Right cardiac atrium (tissue), 5 donors: ENCODE data around the gene JAKMIP2. TPM values are rescaled to one million over a fixed set of nuclear protein-coding genes. Genes with fewer than 3 reads are reported as not detected.

ENCODE experiments used
- ATAC-seq, 2 donors: fragments of 200-7000 bp; cut with Tn5 transposase; one replicate each; pipeline versions ENCODE4 v1.8.0 to v1.9.1; 2020; ENCODE audit warnings: moderate library complexity in 2 of 2, mild to moderate bottlenecking in 1 of 2
- DNase-seq, 3 donors: peaks; one replicate each; pipeline ENCODE4 v3.0.0-alpha.2; 2020
- H3K27ac ChIP-seq: one replicate; pipeline ENCODE4 v1.5.1; 2013; ENCODE audit warnings: mild to moderate bottlenecking, low read length, control low read depth, moderate library complexity
- H3K27me3 ChIP-seq: one replicate; pipeline ENCODE4 v1.6.1; 2013; ENCODE audit not compliant: control insufficient read depth, insufficient read depth
- H3K4me1 ChIP-seq: one replicate; pipeline ENCODE4 v1.6.1; 2013; ENCODE audit warnings: low read length; ENCODE audit not compliant: control insufficient read depth, insufficient read depth
- H3K4me3 ChIP-seq: one replicate; pipeline ENCODE4 v1.5.1; 2013; ENCODE audit warnings: low read length, control low read depth
- H3K9me3 ChIP-seq: one replicate; pipeline ENCODE4 v1.6.1; 2013; ENCODE audit warnings: low read length; ENCODE audit not compliant: control insufficient read depth
- WGBS: extraction: QIAGEN DNeasy Blood & Tissue Kit; methylation state at CpG from one replicate; pipeline ENCODE4 v1.1.7; 2013; 5-methylcytosine and 5-hydroxymethylcytosine counted together
- intact Hi-C, 4 donors: fragments of 100-400 bp; cut with DNase I; formaldehyde crosslinking; loops; one replicate each; pipeline versions ENCODE4 v1.11.0 to v1.14.0; 2022 to 2023
- polyA plus RNA-seq: library from polyadenylated mRNA; stranded (reverse); fragments of 200-250 nt; gene quantifications from one replicate; pipeline ENCODE4 v1.2.3, GENCODE V29; 2013
- total RNA-seq, 4 donors: library from RNA; stranded (reverse); fragmentation: NEBNext Ultra II Directional; extraction: Animal tissue kit (Norgen Biotek cat#: 25700); gene quantifications; one replicate each; pipeline ENCODE4 v1.2.1, GENCODE V29; 2021
- donor health status: healthy with polysubstance abuse.
- donor health status: DM: no; HTN: yes; CAD: no.
- donor health status: DM: no; HTN: no; CAD: no.
- donor health status: DM: no; HTN: yes; CAD: no; lungs with severe emphysema.
- donor health status: DM: yes; HTN: yes; CAD: no.

Gene JAKMIP2
- total and polyA plus RNA-seq, 5 donors, result 0.32 to 1.3 (median 0.88) TPM

DNA sequence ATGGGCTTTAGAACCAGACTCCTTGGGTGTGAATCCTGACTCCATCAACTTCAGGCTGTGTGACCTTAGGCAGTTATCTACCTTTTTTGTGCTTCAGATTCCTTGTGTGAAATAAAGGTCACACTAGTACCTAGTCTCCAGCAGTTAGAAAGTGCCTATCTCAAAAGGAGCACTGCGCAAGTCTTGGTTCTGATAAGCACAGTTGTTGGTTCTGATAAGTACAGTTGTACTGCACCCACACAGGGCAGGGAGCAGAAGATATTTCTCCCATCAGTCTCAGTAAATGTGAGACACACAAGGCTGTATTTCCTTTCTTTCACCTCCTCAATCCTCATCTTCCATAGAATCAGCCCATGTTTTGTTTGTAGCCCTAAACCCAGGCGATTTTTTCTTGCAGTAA, 156.1 kb downstream of the JAKMIP2 start:
- Histone ChIP-seq H3K27ac (no peak overlapping the region), H3K4me1 (no peaks in the 10 kb centered on the region), H3K27me3 (no peaks in the 10 kb centered on the region), H3K9me3 (no peaks in the 10 kb centered on the region), H3K4me3 (no peak overlapping the region)
- no peak for DNase-seq
- WGBS, result 62% methylated on average over 2 of the region's 2 CpGs
- intact Hi-C loops, result loop anchor here in 3 of 4 donors (5.0 kb wide), 1 partner anchor 196 kb away; no protein-coding TSS in a partner anchor
- no peak for ATAC-seq

DNA sequence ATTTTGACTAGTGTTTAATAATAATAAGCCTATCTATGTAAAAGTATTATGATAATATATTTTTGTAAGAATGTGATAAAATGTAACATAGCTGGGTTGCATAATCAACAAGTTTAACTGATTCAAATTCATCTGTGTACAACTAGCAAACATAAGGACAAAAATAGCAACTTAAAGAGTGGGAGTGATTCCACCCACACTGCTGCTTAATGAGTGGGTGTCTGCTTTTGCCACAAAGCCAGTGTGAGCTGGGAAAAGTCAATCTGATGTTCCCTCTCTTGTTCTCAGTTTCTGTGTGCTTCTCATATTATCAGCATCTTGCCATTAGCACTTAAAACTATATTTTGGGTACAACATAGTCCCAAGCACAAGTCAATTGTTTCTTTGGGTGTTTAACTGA, 161.5 kb downstream of the JAKMIP2 start:
- Histone ChIP-seq H3K27me3 (no peaks in the 10 kb centered on the region), H3K9me3 (no peaks in the 10 kb centered on the region), H3K27ac (no peak overlapping the region), H3K4me3 (no peak overlapping the region), H3K4me1 (no peaks in the 10 kb centered on the region)
- DNase-seq (no peak), ATAC-seq (no peak)
- intact Hi-C loops, result no loop called here

DNA sequence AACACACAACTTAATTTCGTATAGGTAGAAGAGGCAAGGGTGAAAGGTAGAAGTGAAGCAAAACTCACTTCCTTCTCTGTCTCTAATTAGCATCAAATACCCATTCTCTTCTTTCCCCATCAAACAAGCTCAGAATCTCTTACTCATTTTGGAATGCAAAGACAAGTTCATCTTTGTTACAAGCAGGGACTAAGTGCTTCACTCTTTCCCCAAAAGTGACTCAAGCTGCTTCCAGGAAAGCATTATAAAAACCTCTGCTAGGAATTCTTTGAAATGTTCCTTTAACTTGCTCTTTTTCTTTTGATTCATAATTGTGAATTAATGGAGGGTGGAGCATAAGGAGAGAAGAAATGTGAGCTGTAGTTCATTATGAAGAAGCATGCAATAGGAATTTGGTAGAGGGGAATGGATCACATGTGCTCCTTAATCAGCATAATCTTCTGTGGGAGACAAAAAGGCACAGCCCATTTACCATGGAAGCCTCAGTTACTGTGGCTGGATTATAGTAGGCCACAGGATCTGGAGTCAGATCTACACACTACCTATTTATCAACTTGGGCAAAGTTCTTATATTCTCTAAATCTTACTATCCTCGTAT, 163.1 kb downstream of the JAKMIP2 start:
- Histone ChIP-seq H3K27ac (no peak overlapping the region), H3K4me3 (no peak overlapping the region), H3K9me3 (no peaks in the 10 kb centered on the region), H3K4me1 (no peaks in the 10 kb centered on the region), H3K27me3 (no peaks in the 10 kb centered on the region)
- no peak for ATAC-seq
- 83% methylated on average over 2 of the region's 2 CpGs for WGBS
- no peak for DNase-seq
- intact Hi-C loops, result no loop called here

DNA sequence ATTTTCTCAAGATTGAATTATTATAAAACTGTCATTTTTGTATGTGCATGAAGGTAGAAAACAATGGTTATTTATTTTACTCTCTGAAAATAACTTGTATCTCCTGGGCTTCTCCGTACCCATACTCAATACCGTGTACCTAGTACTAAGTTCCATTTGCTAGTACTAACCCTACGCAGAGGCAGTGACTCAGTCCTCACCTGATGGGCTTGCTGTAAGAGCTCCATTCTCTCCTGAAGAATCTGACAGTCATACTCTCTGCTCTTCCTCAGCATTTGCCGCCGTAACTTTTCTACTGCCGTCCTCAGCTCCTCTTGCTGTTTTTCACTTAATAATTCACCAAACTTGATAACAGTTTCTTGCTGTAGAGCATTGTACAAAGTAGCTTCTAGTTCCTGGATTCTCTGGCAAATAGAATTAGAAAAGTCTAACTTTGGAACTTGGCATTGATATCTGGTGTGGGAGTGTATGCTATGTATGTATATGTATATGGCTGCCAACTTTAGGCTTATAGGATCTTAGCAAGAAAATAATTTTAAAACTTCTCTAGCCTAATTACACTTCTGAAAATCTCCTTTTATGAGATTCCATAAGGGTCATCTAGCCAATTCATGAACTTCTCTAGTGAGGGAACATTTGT, 164.7 kb downstream of the JAKMIP2 start:
- ATAC-seq, result no peak
- Histone ChIP-seq H3K27ac (no peak overlapping the region), H3K4me1 (no peaks in the 10 kb centered on the region), H3K9me3 (no peaks in the 10 kb centered on the region), H3K4me3 (no peak overlapping the region), H3K27me3 (no peaks in the 10 kb centered on the region)
- WGBS, result 77% methylated on average over 6 of the region's 6 CpGs
- intact Hi-C loops, result no loop called here
- DNase-seq, result no peak

DNA sequence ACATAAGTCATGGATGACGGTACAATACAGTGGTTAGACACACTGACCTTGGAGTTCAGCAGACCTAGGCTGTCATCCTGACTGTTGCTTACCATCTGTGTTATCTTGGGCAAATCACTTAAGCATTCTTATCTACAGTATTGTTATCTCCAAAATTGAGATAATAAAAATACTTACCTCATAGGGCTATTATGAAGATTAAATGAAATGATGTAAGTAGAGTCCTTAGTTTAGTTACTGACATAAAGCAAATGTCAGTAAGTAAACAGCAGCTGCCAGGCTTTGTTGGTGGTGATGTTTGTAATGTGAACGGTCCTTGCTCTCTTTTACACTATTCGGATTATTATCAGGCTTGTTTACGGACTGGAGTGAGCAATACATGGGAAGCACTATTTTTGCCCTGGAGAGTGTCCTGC, 165.3 kb downstream of the JAKMIP2 start:
- DNase-seq (no peak), ATAC-seq (no peak)
- Histone ChIP-seq H3K4me3 (no peak overlapping the region), H3K27me3 (no peaks in the 10 kb centered on the region), H3K9me3 (no peaks in the 10 kb centered on the region), H3K27ac (no peak overlapping the region), H3K4me1 (no peaks in the 10 kb centered on the region)
- intact Hi-C loops, result no loop called here
- WGBS, result 65% methylated on average over 4 of the region's 4 CpGs

DNA sequence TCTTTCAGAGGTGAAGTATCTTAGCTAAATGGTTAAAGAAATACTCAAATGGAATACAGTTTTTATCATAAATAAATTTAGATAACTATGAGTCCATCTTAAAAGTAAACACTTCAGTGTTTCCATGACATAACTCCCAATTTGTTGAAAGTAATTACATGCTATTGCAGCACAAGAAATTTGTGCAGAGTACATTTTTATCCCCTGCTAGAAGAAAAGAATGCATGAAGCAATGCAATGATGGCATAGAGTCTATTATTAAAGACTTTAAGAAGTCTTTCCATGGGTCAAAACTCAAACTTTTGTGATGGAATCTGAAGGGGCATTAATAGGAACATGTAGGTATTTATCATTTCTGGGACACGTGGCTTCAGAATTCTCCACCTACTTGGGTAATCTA, 166.1 kb downstream of the JAKMIP2 start:
- WGBS, result 73% methylated on average over 1 of the region's 1 CpG
- no peak for ATAC-seq
- intact Hi-C loops, result no loop called here
- Histone ChIP-seq H3K27ac (no peak overlapping the region), H3K9me3 (no peaks in the 10 kb centered on the region), H3K4me1 (no peaks in the 10 kb centered on the region), H3K27me3 (no peaks in the 10 kb centered on the region), H3K4me3 (no peak overlapping the region)
- no peak for DNase-seq

DNA sequence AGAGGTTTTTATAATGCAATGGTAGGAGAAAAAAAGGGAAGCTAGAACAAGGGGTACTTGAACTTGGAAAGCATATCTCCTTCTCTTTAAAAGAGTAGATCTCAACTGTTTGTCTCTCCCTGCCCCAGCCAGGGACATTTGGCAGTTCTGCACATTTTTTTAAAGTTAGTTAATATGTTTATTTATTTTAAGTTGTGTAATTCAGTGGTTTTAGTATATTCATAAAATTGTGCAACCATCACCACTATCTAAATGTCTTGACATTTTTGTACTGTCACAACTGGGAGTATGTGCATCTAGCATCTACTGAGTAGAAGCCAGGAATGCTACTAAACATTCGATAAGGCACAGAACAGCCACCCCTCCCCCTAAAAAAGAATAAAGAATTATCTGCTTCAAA, 169.2 kb downstream of the JAKMIP2 start:
- DNase-seq (no peak), ATAC-seq (peak; percentile 14 to 68)
- intact Hi-C loops, result no loop called here
- no peak overlapping the region for H3K4me3 ChIP-seq
- no peaks in the 10 kb centered on the region for H3K9me3 ChIP-seq
- 42% methylated on average over 1 of the region's 1 CpG for WGBS
- no peaks in the 10 kb centered on the region for H3K4me1 ChIP-seq
- H3K27ac ChIP-seq, result no peak overlapping the region
- no peaks in the 10 kb centered on the region for H3K27me3 ChIP-seq

DNA sequence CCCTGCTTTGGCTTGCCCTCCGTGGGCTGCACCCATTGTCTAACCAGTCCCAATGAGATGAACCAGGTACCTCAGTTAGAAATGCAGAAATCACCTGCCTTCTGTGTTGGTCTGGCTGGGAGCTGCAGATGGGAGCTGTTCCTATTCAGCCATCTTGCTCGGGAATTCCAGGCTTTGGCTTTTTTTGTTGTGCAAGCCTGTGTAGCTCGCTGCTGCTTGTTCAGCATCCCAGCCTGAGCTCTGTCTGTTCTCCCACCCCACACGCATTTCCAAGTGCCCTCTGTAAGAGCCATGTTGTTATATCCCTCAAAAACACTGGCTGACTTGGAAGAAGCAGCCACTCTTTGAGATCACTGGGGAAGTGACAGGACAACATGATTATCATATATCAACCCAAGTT, 171.0 kb downstream of the JAKMIP2 start:
- intact Hi-C loops, result no loop called here
- no peaks in the 10 kb centered on the region for H3K9me3 ChIP-seq
- H3K27me3 ChIP-seq, result no peaks in the 10 kb centered on the region
- no peaks in the 10 kb centered on the region for H3K4me1 ChIP-seq
- H3K4me3 ChIP-seq, result no peak overlapping the region
- no peak for DNase-seq
- H3K27ac ChIP-seq, result no peak overlapping the region
- 90% methylated on average over 4 of the region's 4 CpGs for WGBS
- ATAC-seq, result no peak

DNA sequence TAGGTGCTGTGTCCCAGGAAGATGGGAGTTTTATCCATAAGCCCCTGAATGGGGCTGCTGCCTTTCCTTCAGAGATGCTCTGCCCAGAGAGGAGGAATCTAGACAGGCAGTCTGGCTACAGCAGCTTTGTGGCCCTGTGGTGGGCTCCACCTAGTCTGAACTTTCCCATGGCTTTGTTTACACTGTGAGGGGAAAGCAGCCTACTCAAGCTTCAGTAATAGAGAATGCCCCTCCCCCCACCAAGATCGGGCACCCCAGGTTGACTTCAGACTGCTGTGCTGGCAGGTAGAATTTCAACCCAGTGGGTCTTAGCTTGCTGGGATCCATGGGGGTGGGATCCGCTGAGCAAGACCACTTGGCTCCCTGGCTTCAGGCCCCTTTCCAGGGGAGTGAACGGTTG, 171.7 kb downstream of the JAKMIP2 start:
- Histone ChIP-seq H3K4me3 (no peak overlapping the region), H3K9me3 (no peaks in the 10 kb centered on the region), H3K27me3 (no peaks in the 10 kb centered on the region), H3K4me1 (no peaks in the 10 kb centered on the region), H3K27ac (no peak overlapping the region)
- no peak for ATAC-seq
- DNase-seq, result no peak
- 93% methylated on average over 3 of the region's 3 CpGs for WGBS
- intact Hi-C loops, result no loop called here

DNA sequence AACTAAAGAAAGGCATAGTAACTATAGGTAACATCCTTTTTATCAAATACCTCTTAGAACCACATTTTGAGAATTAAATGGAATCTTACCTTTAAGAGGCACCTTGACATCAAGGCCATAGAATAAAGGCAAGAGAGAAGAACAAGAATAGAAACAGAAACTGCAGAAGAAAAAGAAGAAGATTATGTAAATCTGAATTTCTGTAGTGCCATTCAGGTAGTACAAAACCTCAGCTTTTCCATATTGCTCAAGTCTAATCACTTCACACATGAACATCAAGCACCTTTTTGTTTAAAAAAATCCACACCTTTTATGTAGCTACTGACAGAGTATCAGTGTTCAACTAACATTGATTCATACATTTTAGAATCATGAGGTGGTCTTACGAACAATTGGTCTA, 180.9 kb downstream of the JAKMIP2 start:
- no peaks in the 10 kb centered on the region for H3K4me1 ChIP-seq
- H3K4me3 ChIP-seq, result no peak overlapping the region
- DNase-seq (no peak), ATAC-seq (no peak)
- H3K9me3 ChIP-seq, result no peaks in the 10 kb centered on the region
- 0% methylated on average over 1 of the region's 1 CpG for WGBS
- no peaks in the 10 kb centered on the region for H3K27me3 ChIP-seq
- intact Hi-C loops, result no loop called here
- H3K27ac ChIP-seq, result no peak overlapping the region

DNA sequence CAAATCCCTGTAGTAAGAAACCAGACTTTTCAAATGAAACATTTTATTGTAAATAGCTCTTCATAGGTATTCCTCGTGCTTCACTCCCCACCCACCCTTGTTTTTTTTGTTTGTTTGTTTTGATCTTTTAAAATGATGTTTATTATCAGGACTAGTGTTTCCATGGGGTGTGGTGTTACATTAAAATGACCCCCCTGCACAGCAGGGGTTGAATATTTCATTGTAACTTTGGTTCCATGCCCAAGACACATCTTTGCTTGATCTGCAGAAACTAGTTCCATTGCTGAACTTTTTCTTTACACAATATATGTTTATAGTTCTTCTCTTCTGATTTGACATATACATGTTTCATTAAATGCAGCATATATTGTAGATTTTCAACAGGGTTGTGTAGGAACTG, 191.4 kb downstream of the JAKMIP2 start:
- Histone ChIP-seq H3K9me3 (no peaks in the 10 kb centered on the region), H3K27ac (no peak overlapping the region), H3K4me1 (no peaks in the 10 kb centered on the region), H3K27me3 (no peaks in the 10 kb centered on the region), H3K4me3 (no peak overlapping the region)
- 80% methylated on average over 1 of the region's 1 CpG for WGBS
- DNase-seq (no peak), ATAC-seq (no peak)
- intact Hi-C loops, result no loop called here

DNA sequence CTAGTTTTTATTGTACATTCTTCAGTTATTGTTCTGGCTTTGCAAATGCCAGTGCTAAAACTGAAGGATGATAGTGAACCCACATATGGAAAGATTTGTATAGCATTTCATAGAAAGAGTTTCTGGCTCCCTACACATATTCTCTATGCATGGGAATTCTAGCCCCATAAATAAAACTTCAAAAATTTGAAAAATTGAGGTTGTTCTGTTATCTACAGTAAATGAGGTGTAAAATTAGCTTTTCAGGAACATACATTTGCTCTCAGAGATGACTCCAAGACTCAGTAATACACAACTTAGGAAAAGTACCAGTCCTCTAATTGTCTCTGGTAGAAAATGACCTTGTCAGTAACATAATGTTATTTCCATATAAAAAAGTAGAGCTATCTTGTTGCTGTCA, 192.4 kb downstream of the JAKMIP2 start:
- Histone ChIP-seq H3K27ac (no peak overlapping the region), H3K27me3 (no peaks in the 10 kb centered on the region), H3K4me1 (no peaks in the 10 kb centered on the region), H3K9me3 (no peaks in the 10 kb centered on the region), H3K4me3 (no peak overlapping the region)
- ATAC-seq (no peak), DNase-seq (no peak)
- intact Hi-C loops, result no loop called here
